HepG2 (cell line): ENCODE results near the gene PPP1R13B. TPM values are rescaled to one million over a fixed set of nuclear protein-coding genes. Genes with fewer than 3 reads are reported as not detected.

Experiments used
- ATF2 ChIP-seq: sonication (generic); formaldehyde crosslinking; IDR thresholded peaks from 2 replicates; pipeline ENCODE4 v1.4.0; 2020; ENCODE audit warnings: missing genetic modification reagents
- CEBPB ChIP-seq: IDR thresholded peaks from 2 replicates; pipeline ENCODE4 v1.6.1; 2011; ENCODE audit warnings: low read depth, low read length, improper control_type of control experiment, borderline replicate concordance
- ELK4 ChIP-seq: sonication (generic); formaldehyde crosslinking; IDR thresholded peaks from 2 replicates; pipeline ENCODE4 v1.9.0; 2021; ENCODE audit warnings: missing genetic modification reagents, borderline replicate concordance
- ESRRA ChIP-seq: sonication (generic); formaldehyde crosslinking; IDR thresholded peaks from 2 replicates; pipeline ENCODE4 v1.5.1; 2020; ENCODE audit warnings: mild to moderate bottlenecking, low read depth, missing genetic modification reagents
- GATA4 ChIP-seq: sonication (generic); IDR thresholded peaks from 2 replicates; pipeline ENCODE4 v1.6.1; 2016; ENCODE audit warnings: antibody characterized with exemption, low read depth, borderline replicate concordance
- HOXA3 ChIP-seq: sonication (generic); formaldehyde crosslinking; IDR thresholded peaks from 2 replicates; pipeline ENCODE4 v1.5.0; 2020; ENCODE audit warnings: missing genetic modification reagents
- KDM5A ChIP-seq: fragments of 200-600 bp; sonication (generic); IDR thresholded peaks from 2 replicates; pipeline ENCODE4 v1.7.0; 2018; ENCODE audit warnings: antibody characterized with exemption, mild to moderate bottlenecking, low read length, borderline replicate concordance
- MYNN ChIP-seq: sonication (generic); formaldehyde crosslinking; IDR thresholded peaks from 2 replicates; pipeline ENCODE4 v1.4.0; 2020; ENCODE audit warnings: mild to moderate bottlenecking, low read depth, missing genetic modification reagents
- NFIC ChIP-seq: IDR thresholded peaks from 2 replicates; pipeline ENCODE4 v1.6.1; 2012; ENCODE audit warnings: mild to moderate bottlenecking, low read length, inconsistent platforms
- NR2F2 ChIP-seq: IDR thresholded peaks from 2 replicates; pipeline ENCODE4 v1.6.1; 2012; ENCODE audit warnings: low read depth, inconsistent platforms, borderline replicate concordance
- RARG ChIP-seq: sonication (generic); formaldehyde crosslinking; IDR thresholded peaks from 2 replicates; pipeline ENCODE4 v1.4.0; 2020; ENCODE audit warnings: low read depth, mild to moderate bottlenecking, missing genetic modification reagents
- RBM39 ChIP-seq: fragments of 200-400 bp; formaldehyde crosslinking; IDR thresholded peaks from one replicate; pipeline ENCODE4 v1.6.1; 2018; ENCODE audit warnings: antibody characterized with exemption, mild to moderate bottlenecking, low read depth, low read length; ENCODE audit not compliant: poor library complexity, severe bottlenecking
- SMARCC2 ChIP-seq: fragments of 450-650 bp; IDR thresholded peaks from 2 replicates; pipeline ENCODE4 v1.6.1; 2017; ENCODE audit warnings: antibody characterized with exemption, mild to moderate bottlenecking
- SRSF1 ChIP-seq: fragments of 200-400 bp; formaldehyde crosslinking; optimal IDR thresholded peaks from 2 replicates; pipeline ENCODE3; 2017; ENCODE audit warnings: mild to moderate bottlenecking, low read depth, low read length, moderate library complexity
- TAF15 ChIP-seq: fragments of 200-400 bp; formaldehyde crosslinking; IDR thresholded peaks from one replicate; pipeline ENCODE4 v1.6.1; 2018; ENCODE audit warnings: mild to moderate bottlenecking, low read depth, low read length; ENCODE audit not compliant: poor library complexity, severe bottlenecking
- ZFP91 ChIP-seq: sonication (generic); formaldehyde crosslinking; IDR thresholded peaks from 2 replicates; pipeline ENCODE4 v1.9.0; 2022; ENCODE audit warnings: missing genetic modification reagents, mild to moderate bottlenecking, borderline replicate concordance
- ZNF552 ChIP-seq: sonication (generic); formaldehyde crosslinking; IDR thresholded peaks from 2 replicates; pipeline ENCODE4 v1.9.0; 2022; ENCODE audit warnings: missing genetic modification reagents, mild to moderate bottlenecking, borderline replicate concordance
- ZNF660 ChIP-seq: sonication (generic); formaldehyde crosslinking; IDR thresholded peaks from 2 replicates; pipeline ENCODE4 v1.5.1; 2020; ENCODE audit warnings: mild to moderate bottlenecking, low read depth, missing genetic modification reagents, borderline replicate concordance
- ZNF749 ChIP-seq: sonication (generic); formaldehyde crosslinking; IDR thresholded peaks from 2 replicates; pipeline ENCODE4 v1.8.0; 2022; ENCODE audit warnings: mild to moderate bottlenecking, missing genetic modification reagents, moderate library complexity, borderline replicate concordance
- ZNF773 ChIP-seq: sonication (generic); formaldehyde crosslinking; IDR thresholded peaks from 2 replicates; pipeline ENCODE4 v1.4.0; 2020; ENCODE audit warnings: missing genetic modification reagents, borderline replicate concordance
- polyA plus RNA-seq, 8 experiments: library from polyadenylated mRNA; depleted of rRNA in 3 of 8; stranded (reverse) in 7 of 8; unstranded in 1 of 8; fragments of >200 nt; fragmentation: Illumina TruSeq in 4 of 8; extraction: Trizol in 4 of 8; gene quantifications; 2 replicates each; pipeline versions ENCODE4 v1.2.1 to v1.2.3, GENCODE V29; 2011 to 2016; ENCODE audit warnings: low read depth in 4 of 8, missing spikeins in 1 of 8, mixed read lengths in 1 of 8; ENCODE audit not compliant: insufficient read depth in 1 of 8
- total RNA-seq, 5 experiments: library from RNA; depleted of rRNA; stranded (reverse); fragments of >200 nt; fragmentation: Illumina TruSeq; extraction: Trizol; gene quantifications; 2 replicates each; pipeline ENCODE4 v1.2.3, GENCODE V29; 2016; ENCODE audit warnings: low read depth in 1 of 5
- TF ChIP-seq, protein P1 (sequence below): sonication (generic); formaldehyde crosslinking; conservative IDR thresholded peaks from 2 replicates; pipeline ENCODE4 v1.4.0; 2020; ENCODE audit warnings: mild to moderate bottlenecking, missing genetic modification reagents, moderate library complexity

PPP1R13B gene
- total and polyA plus RNA-seq, 2 of the 13 experiments (the other 11 are each of a cell fraction or from before 2014, with no cell fraction given): 4.6 to 9.4 TPM

DNA sequence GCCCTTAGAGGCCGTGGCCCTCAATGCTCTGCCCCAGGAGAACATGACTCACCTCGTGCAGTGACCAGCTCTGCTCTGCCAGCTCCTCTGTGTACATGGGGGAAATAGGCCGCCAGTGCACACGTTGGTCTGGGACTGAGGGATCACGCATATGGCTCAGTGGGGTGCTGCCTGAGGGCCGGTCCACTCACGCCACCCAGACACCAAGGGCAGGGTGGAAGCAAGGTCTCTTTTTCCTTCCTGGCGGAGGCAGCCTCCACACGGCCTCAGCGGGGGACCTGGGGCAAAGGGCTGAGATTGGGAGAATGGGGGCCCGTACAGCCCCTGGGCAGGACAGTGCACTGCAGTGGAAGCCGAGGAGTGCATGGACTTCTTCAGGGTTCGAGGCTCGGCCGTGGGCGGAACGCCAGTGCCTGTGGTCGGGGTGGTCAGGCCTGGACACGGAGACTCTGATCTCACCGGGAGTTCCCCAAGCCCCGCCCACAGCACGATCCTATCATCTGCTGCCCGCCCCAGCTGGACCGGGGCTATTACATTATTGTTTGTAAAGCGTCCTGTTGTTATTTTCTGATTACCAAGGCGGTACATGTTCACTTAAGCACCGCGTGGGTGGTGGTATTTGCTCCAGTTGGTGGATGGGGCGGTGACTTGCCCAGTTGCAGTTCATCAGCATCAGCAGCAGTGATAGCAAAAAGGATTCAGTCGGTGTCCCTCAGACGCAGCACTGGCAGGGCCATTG, 42.1 kb upstream of the PPP1R13B start (continued):
- TF ChIP-seq, protein P1, sequence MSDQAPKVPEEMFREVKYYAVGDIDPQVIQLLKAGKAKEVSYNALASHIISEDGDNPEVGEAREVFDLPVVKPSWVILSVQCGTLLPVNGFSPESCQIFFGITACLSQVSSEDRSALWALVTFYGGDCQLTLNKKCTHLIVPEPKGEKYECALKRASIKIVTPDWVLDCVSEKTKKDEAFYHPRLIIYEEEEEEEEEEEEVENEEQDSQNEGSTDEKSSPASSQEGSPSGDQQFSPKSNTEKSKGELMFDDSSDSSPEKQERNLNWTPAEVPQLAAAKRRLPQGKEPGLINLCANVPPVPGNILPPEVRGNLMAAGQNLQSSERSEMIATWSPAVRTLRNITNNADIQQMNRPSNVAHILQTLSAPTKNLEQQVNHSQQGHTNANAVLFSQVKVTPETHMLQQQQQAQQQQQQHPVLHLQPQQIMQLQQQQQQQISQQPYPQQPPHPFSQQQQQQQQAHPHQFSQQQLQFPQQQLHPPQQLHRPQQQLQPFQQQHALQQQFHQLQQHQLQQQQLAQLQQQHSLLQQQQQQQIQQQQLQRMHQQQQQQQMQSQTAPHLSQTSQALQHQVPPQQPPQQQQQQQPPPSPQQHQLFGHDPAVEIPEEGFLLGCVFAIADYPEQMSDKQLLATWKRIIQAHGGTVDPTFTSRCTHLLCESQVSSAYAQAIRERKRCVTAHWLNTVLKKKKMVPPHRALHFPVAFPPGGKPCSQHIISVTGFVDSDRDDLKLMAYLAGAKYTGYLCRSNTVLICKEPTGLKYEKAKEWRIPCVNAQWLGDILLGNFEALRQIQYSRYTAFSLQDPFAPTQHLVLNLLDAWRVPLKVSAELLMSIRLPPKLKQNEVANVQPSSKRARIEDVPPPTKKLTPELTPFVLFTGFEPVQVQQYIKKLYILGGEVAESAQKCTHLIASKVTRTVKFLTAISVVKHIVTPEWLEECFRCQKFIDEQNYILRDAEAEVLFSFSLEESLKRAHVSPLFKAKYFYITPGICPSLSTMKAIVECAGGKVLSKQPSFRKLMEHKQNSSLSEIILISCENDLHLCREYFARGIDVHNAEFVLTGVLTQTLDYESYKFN (CRISPR knock-in tag): peak; percentile 45; the same call in 1 of the 2 replicates
- TF ChIP-seq ATF2: no peak
- peak; percentile 50 for TF ChIP-seq HOXA3
- TF ChIP-seq MYNN (CRISPR knock-in tag): no peak
- 0 out of 2 replicates have a peak, but pooled peaks have one; percentile 63 for TF ChIP-seq RARG (CRISPR knock-in tag)
- no peak for TF ChIP-seq TAF15
- no peak for TF ChIP-seq ZNF660
- TF ChIP-seq ZNF773 (CRISPR knock-in tag): no peak
- no peak; the same call in 1 of the 2 replicates for TF ChIP-seq ZNF749 (CRISPR knock-in tag)
- TF ChIP-seq ZFP91 (CRISPR knock-in tag): peak; percentile 24
- 0 out of 2 replicates have a peak, but pooled peaks have one; percentile 55 for TF ChIP-seq ZNF552 (CRISPR knock-in tag)
- no peak for TF ChIP-seq NR2F2
- no peak for TF ChIP-seq GATA4
- TF ChIP-seq NFIC: no peak
- TF ChIP-seq SRSF1: no peak
- TF ChIP-seq KDM5A: no peak
- TF ChIP-seq RBM39: no peak
- no peak for TF ChIP-seq SMARCC2
- 0 out of 2 replicates have a peak, but pooled peaks have one; percentile 46 for TF ChIP-seq ESRRA (CRISPR knock-in tag)
- TF ChIP-seq ELK4 (CRISPR knock-in tag): no peak
- no peak for TF ChIP-seq CEBPB
